Endothelial cell (in vitro differentiated cells): ENCODE results near the gene MREG. TPM values are rescaled to one million over a fixed set of nuclear protein-coding genes. Genes with fewer than 3 reads are reported as not detected.

Experiments
- DNase-seq: peaks from one replicate; pipeline ENCODE4 v3.0.0; 2021; ENCODE audit warnings: low spot score
- H3K27ac Mint-ChIP-seq: one replicate; pipeline ENCODE4 v1.8.0; 2021; ENCODE audit warnings: mixed read lengths, inconsistent platforms; ENCODE audit not compliant: unreplicated experiment
- H3K27me3 Mint-ChIP-seq: one replicate; pipeline ENCODE4 v1.8.0; 2021; ENCODE audit warnings: mild to moderate bottlenecking, moderate library complexity, mixed read lengths, inconsistent platforms; ENCODE audit not compliant: unreplicated experiment
- H3K36me3 Mint-ChIP-seq: one replicate; pipeline ENCODE4 v1.8.0; 2021; ENCODE audit warnings: mild to moderate bottlenecking, low read depth, mixed read lengths, inconsistent platforms; ENCODE audit not compliant: unreplicated experiment
- H3K4me1 Mint-ChIP-seq: one replicate; pipeline ENCODE4 v1.8.0; 2021; ENCODE audit warnings: mild to moderate bottlenecking, mixed read lengths, inconsistent platforms; ENCODE audit not compliant: unreplicated experiment
- H3K4me3 Mint-ChIP-seq: one replicate; pipeline ENCODE4 v1.8.0; 2021; ENCODE audit warnings: mild to moderate bottlenecking, mixed read lengths, inconsistent platforms; ENCODE audit not compliant: unreplicated experiment
- H3K9me3 Mint-ChIP-seq: one replicate; pipeline ENCODE4 v1.8.0; 2021; ENCODE audit warnings: mixed read lengths, inconsistent platforms; ENCODE audit not compliant: unreplicated experiment
- CTCF ChIP-seq: fragments of 200-600 bp; sonication (generic); IDR thresholded peaks from one replicate; pipeline ENCODE4 v1.5.0; 2021; ENCODE audit warnings: antibody characterized with exemption; ENCODE audit not compliant: unreplicated experiment
- total RNA-seq: library from RNA; stranded (reverse); fragmentation: NEBNext Ultra II Directional; extraction: Animal tissue kit (Norgen Biotek cat#: 25700); gene quantifications from one replicate; pipeline ENCODE4 v1.2.1, GENCODE V29; 2021; ENCODE audit not compliant: unreplicated experiment

Gene MREG
- total RNA-seq, 1 donor from 2014 or later = 26.1 TPM

GRCh38 chr2:216055680-216056079 is 42.3 kb upstream of the MREG start:
- no peak overlapping the region for H3K27ac Mint-ChIP-seq
- H3K27me3 Mint-ChIP-seq = no peaks in the 10 kb centered on the region
- H3K4me1 Mint-ChIP-seq = peaks cover 5% of the 10 kb centered on the region
- no peak overlapping the region for H3K4me3 Mint-ChIP-seq
- DNase-seq = no peak
- H3K9me3 Mint-ChIP-seq = no peaks in the 10 kb centered on the region
- no peak for TF ChIP-seq CTCF
- H3K36me3 Mint-ChIP-seq = no peaks in the 10 kb centered on the region

- DNase-seq = no peak
- Mint-ChIP-seq H3K9me3 (no peaks in the 10 kb centered on the region), H3K36me3 (no peaks in the 10 kb centered on the region), H3K4me3 (no peak overlapping the region), H3K27ac (no peak overlapping the region), H3K4me1 (no peaks in the 10 kb centered on the region), H3K27me3 (no peaks in the 10 kb centered on the region)
- TF ChIP-seq CTCF = no peak
These were observed 39.1 kb upstream of the MREG start for GRCh38 chr2:216052420-216052819.

- Mint-ChIP-seq H3K4me3 (no peak overlapping the region), H3K9me3 (no peaks in the 10 kb centered on the region), H3K36me3 (no peaks in the 10 kb centered on the region), H3K4me1 (no peaks in the 10 kb centered on the region), H3K27ac (no peak overlapping the region), H3K27me3 (no peaks in the 10 kb centered on the region)
- TF ChIP-seq CTCF = no peak
- no peak for DNase-seq
These were observed 38.0 kb upstream of the MREG start for GRCh38 chr2:216051350-216051749.

GRCh38 chr2:216049452-216049851 is 36.1 kb upstream of the MREG start:
- H3K36me3 Mint-ChIP-seq = no peaks in the 10 kb centered on the region
- H3K4me1 Mint-ChIP-seq = no peaks in the 10 kb centered on the region
- no peak overlapping the region for H3K27ac Mint-ChIP-seq
- H3K27me3 Mint-ChIP-seq = no peaks in the 10 kb centered on the region
- no peaks in the 10 kb centered on the region for H3K9me3 Mint-ChIP-seq
- no peak overlapping the region for H3K4me3 Mint-ChIP-seq
- DNase-seq = no peak
- no peak for TF ChIP-seq CTCF

GRCh38 chr2:216047397-216047796 is 34.0 kb upstream of the MREG start:
- no peaks in the 10 kb centered on the region for H3K27me3 Mint-ChIP-seq
- peaks cover 5% of the 10 kb centered on the region for H3K4me1 Mint-ChIP-seq
- no peak for TF ChIP-seq CTCF
- H3K36me3 Mint-ChIP-seq = peaks cover 6% of the 10 kb centered on the region
- no peak for DNase-seq
- H3K4me3 Mint-ChIP-seq = no peak overlapping the region
- no peaks in the 10 kb centered on the region for H3K9me3 Mint-ChIP-seq
- H3K27ac Mint-ChIP-seq = no peak overlapping the region
